Measurements from ENCODE around the gene PRDM16.

The PRDM16 gene

DNA sequence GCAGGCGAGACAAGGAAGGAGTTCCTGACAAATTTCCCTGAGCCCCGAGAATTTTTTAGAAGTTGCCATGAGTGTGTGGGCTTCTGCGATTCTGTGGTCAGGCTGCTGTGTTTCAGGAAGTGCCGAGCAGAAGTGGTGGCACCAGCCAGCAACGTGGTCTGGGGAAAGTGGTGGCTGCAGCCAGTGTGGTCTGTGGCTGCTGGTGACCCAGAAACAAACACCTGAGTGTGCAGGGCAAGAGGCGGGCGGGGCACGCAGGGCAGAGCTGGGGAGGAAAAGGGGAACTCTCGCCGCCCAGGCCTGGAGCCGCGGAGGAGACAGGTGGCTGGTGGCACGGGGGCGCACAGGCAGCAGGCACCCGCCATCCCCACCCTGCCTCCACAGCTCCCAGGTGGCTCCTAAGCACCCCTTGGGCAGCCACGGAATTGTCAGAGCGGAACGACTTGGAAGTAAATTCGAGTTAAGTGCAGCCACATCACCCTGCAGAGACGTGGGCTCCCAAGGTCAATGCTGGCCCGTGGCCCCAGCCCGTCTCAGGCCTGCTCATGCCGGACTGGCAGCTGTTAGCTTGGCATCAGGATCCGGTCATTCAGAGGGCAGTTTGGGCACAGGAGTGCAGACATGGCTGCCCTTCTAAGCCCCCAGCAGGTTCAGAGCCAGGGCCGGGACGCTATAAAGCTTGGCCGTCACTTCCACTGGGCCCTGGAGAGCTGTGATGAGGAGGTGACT lies 25.1 kb downstream of the PRDM16 start:
- H3K36me3 ChIP-seq (ENCODE audit: control insufficient read depth in 2 of 2, insufficient read depth in 2 of 2, low read length in 2 of 2), result no peaks in the 10 kb centered on the region
- no peaks in the 10 kb centered on the region for H3K27me3 ChIP-seq (ENCODE audit: control insufficient read depth in 2 of 2, insufficient read depth in 2 of 2, low read length in 2 of 2)
- H3K9me3 ChIP-seq (ENCODE audit: control insufficient read depth in 2 of 2, low read length in 2 of 2), result no peaks in the 10 kb centered on the region
- H3K4me3 ChIP-seq (ENCODE audit: low read length in 2 of 2), result no peak overlapping the region
- H3K9ac ChIP-seq (ENCODE audit: low read depth in 1 of 2, low read length in 2 of 2), result no peak overlapping the region
- H3K27ac ChIP-seq (ENCODE audit: low read depth in 2 of 2, low read length in 2 of 2), result no peak overlapping the region
- no peaks in the 10 kb centered on the region for H3K4me1 ChIP-seq (ENCODE audit: control insufficient read depth in 2 of 2, insufficient read depth in 2 of 2, low read length in 2 of 2)

DNA sequence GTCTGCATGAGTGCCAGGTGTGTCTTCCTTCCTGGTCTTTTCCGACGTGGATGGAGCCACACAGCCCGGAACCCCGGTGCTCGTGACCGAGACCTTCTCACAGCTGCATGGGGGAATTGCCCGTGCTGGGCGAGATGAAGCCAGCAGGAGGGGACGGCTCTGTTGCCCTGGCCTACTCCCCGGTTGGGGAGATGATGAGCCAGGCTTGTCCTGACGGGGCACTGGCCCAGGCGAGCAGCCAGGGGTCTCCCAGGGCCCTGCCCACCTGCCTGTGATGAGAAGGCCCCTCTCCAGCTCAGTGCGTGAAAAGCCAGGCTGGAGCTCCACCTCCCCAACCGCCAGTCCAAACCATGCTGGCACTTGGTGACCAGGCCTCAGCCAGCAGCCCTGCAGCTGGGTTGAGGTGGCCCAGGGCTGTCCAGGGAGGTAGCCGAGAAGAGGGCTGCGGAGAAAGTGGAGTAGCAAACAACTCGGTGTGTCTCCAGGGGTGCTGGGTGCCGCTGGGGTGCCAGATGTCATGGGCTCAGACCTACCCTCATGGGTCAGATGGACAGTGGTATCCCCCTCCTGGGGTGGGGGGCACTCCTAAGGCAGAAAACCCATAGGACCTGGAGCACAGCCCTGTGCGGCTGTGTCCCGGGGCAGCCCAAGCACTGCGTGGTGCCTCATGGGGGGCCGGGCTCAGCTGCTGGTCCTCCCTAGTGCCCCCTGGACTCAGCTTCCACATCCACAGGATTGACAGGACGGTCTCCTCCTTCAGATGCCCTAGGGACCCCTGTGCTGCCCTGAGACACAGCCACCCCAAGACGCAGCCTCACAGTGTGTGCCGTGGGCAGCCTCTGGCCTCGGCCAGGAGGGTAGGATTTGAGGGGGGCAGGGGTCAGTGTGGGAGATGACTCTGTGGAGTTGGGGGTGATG lies 26.1 kb downstream of the PRDM16 start:
- H3K27ac ChIP-seq (ENCODE audit: low read depth in 2 of 2, low read length in 2 of 2), result no peak overlapping the region

DNA sequence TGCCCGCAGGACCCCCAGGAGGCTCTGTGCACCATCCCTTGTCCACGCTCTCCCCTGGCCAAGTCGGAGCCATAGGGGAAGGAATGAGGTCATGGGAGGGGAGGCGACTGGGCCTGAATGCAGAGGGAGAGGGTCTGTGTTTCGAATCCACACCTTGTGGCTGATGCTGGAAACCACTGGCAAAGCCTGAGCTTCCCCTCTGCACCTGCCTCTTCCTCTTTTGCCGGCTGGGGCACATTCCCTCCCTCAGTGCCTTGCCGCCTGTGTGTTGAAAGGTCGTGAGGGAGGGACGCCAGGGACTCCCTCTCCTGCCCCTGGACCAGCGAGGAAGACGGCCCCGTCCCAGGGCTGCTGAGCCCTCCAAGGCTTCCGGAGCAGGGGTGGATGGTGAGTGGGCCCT lies 27.3 kb downstream of the PRDM16 start:
- H3K36me3 ChIP-seq (ENCODE audit: control insufficient read depth in 2 of 2, insufficient read depth in 2 of 2, low read length in 2 of 2), result no peaks in the 10 kb centered on the region
- no peaks in the 10 kb centered on the region for H3K9me3 ChIP-seq (ENCODE audit: control insufficient read depth in 2 of 2, low read length in 2 of 2)
- no peaks in the 10 kb centered on the region for H3K4me1 ChIP-seq (ENCODE audit: control insufficient read depth in 2 of 2, insufficient read depth in 2 of 2, low read length in 2 of 2)
- no peak overlapping the region for H3K4me3 ChIP-seq (ENCODE audit: low read length in 2 of 2)
- H3K27ac ChIP-seq (ENCODE audit: low read depth in 2 of 2, low read length in 2 of 2), result no peak overlapping the region
- no peaks in the 10 kb centered on the region for H3K27me3 ChIP-seq (ENCODE audit: control insufficient read depth in 2 of 2, insufficient read depth in 2 of 2, low read length in 2 of 2)
- no peak overlapping the region for H3K9ac ChIP-seq (ENCODE audit: low read depth in 1 of 2, low read length in 2 of 2)

More for the DNA sequence above, 26.1 kb downstream of the PRDM16 start:
- no peaks in the 10 kb centered on the region for H3K36me3 ChIP-seq (ENCODE audit: control insufficient read depth in 2 of 2, insufficient read depth in 2 of 2, low read length in 2 of 2)
- H3K4me3 ChIP-seq (ENCODE audit: low read length in 2 of 2), result no peak overlapping the region
- no peak overlapping the region for H3K9ac ChIP-seq (ENCODE audit: low read depth in 1 of 2, low read length in 2 of 2)
- H3K4me1 ChIP-seq (ENCODE audit: control insufficient read depth in 2 of 2, insufficient read depth in 2 of 2, low read length in 2 of 2), result no peaks in the 10 kb centered on the region
- no peaks in the 10 kb centered on the region for H3K27me3 ChIP-seq (ENCODE audit: control insufficient read depth in 2 of 2, insufficient read depth in 2 of 2, low read length in 2 of 2)
- no peaks in the 10 kb centered on the region for H3K9me3 ChIP-seq (ENCODE audit: control insufficient read depth in 2 of 2, low read length in 2 of 2)

DNA sequence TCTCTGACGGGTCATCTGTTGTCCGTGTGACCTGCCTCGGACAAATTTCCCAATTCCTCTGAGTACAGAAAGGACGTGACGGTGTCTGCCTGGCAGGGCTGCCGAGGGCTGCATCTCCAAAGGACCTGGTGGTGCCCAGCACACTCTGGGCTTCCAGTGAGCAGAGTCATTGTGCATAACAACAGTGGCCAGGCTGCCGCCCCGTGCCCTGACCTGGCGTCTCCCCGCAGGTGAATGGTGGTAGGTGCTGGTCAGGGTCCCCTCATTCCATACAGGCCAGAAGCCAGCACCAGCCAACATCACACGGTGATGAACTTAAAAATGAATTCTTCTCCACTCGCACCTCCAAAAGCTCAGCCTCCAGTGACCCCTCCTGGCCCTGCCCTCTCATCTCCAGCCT lies 28.2 kb downstream of the PRDM16 start:
- H3K4me3 ChIP-seq (ENCODE audit: low read length in 2 of 2), result no peak overlapping the region
- H3K27ac ChIP-seq (ENCODE audit: low read depth in 2 of 2, low read length in 2 of 2), result no peak overlapping the region
- H3K36me3 ChIP-seq (ENCODE audit: control insufficient read depth in 2 of 2, insufficient read depth in 2 of 2, low read length in 2 of 2), result no peaks in the 10 kb centered on the region
- H3K4me1 ChIP-seq (ENCODE audit: control insufficient read depth in 2 of 2, insufficient read depth in 2 of 2, low read length in 2 of 2), result no peaks in the 10 kb centered on the region
- H3K9me3 ChIP-seq (ENCODE audit: control insufficient read depth in 2 of 2, low read length in 2 of 2), result no peaks in the 10 kb centered on the region
- H3K27me3 ChIP-seq (ENCODE audit: control insufficient read depth in 2 of 2, insufficient read depth in 2 of 2, low read length in 2 of 2), result no peaks in the 10 kb centered on the region
- H3K9ac ChIP-seq (ENCODE audit: low read depth in 1 of 2, low read length in 2 of 2), result no peak overlapping the region

DNA sequence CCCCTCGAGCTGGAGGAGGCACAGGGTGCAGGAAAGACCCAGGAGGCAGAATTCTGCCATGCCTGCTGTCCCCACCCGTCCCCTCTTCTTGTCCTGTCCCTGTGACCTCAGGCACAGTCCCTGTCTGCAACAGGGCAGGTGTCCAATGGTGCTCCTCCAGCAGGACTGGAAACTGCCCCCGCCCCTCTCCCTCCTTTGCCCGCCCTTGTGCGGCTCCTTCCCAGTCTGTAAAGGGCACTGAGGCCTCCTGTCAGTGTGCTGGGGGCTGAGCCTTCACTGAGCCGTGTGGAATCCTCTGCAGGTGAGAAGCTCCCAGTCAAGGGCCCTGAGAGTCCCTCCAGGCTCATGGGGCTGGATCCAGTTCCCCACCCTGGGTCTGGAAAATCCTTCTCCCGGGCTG lies 28.9 kb downstream of the PRDM16 start:
- H3K4me3 ChIP-seq (ENCODE audit: low read length in 2 of 2), result no peak overlapping the region
- H3K36me3 ChIP-seq (ENCODE audit: control insufficient read depth in 2 of 2, insufficient read depth in 2 of 2, low read length in 2 of 2), result no peaks in the 10 kb centered on the region
- H3K27me3 ChIP-seq (ENCODE audit: control insufficient read depth in 2 of 2, insufficient read depth in 2 of 2, low read length in 2 of 2), result no peaks in the 10 kb centered on the region
- H3K27ac ChIP-seq (ENCODE audit: low read depth in 2 of 2, low read length in 2 of 2), result no peak overlapping the region
- H3K9me3 ChIP-seq (ENCODE audit: control insufficient read depth in 2 of 2, low read length in 2 of 2), result no peaks in the 10 kb centered on the region
- H3K4me1 ChIP-seq (ENCODE audit: control insufficient read depth in 2 of 2, insufficient read depth in 2 of 2, low read length in 2 of 2), result no peaks in the 10 kb centered on the region
- no peak overlapping the region for H3K9ac ChIP-seq (ENCODE audit: low read depth in 1 of 2, low read length in 2 of 2)

DNA sequence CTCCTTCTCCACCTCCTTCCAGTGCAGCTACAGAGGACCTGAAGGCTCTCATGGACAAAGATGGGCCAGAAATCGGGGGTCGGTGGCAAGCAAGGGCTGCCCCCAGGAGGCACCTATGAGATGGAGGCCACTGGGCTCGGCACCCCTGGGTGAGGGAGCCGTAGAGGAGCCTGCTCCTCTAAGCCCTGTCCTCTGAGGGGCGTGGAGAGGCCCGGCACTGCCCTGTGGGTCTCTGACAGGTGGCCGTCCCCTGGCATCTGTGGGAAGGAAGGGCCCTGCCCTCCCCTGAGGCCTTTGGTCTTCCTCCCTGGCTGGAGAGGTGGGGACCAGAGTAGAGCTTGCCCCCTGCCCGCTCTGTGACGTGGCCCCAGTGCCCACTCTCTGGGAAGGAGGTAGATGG lies 30.9 kb downstream of the PRDM16 start:
- H3K9ac ChIP-seq (ENCODE audit: low read depth in 1 of 2, low read length in 2 of 2), result no peak overlapping the region
- no peak overlapping the region for H3K4me3 ChIP-seq (ENCODE audit: low read length in 2 of 2)
- no peaks in the 10 kb centered on the region for H3K4me1 ChIP-seq (ENCODE audit: control insufficient read depth in 2 of 2, insufficient read depth in 2 of 2, low read length in 2 of 2)
- no peaks in the 10 kb centered on the region for H3K27me3 ChIP-seq (ENCODE audit: control insufficient read depth in 2 of 2, insufficient read depth in 2 of 2, low read length in 2 of 2)
- H3K9me3 ChIP-seq (ENCODE audit: control insufficient read depth in 2 of 2, low read length in 2 of 2), result no peaks in the 10 kb centered on the region
- no peak overlapping the region for H3K27ac ChIP-seq (ENCODE audit: low read depth in 2 of 2, low read length in 2 of 2)
- H3K36me3 ChIP-seq (ENCODE audit: control insufficient read depth in 2 of 2, insufficient read depth in 2 of 2, low read length in 2 of 2), result no peaks in the 10 kb centered on the region

DNA sequence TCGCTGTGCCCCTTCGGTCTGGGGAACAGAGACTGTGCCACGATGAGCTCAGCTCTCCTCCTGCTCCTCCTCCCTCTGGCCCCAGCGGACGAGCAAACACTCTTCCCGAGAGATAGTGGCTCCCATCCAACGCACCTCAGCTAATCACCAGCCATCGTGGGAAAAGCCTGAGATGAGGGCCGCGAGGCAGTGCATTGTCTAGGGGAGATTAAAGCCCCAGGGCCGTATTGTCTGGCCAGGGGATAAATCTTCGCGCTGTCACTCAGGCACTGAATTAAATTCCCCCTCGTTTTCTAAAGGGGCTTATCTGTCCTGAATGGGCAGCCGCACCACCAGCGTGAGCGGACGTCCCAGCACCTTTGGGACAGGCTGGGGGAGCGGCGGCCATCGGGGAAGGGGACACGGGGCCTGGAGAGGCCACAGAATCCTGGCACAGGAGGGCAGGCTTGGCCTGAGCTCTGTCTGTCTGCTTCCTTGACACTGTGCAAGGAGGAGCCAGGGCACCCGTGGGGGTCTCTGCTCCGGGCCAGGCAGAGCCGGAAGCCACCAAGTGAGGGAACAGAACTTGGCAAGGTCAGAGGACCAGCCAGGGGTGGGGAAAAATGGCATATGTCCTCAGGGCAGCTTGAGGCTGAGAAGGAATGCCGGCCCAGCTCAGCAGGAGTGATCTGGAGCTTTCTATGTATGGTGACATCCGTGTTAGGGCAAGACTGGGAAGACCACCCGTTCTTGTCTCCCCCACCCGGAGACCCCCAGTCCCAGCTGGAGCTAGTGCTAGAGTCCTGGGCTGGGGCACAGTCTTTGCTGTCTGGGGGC lies 32.3 kb downstream of the PRDM16 start:
- no peaks in the 10 kb centered on the region for H3K4me1 ChIP-seq (ENCODE audit: control insufficient read depth in 2 of 2, insufficient read depth in 2 of 2, low read length in 2 of 2)
- no peak overlapping the region for H3K27ac ChIP-seq (ENCODE audit: low read depth in 2 of 2, low read length in 2 of 2)
- no peak overlapping the region for H3K4me3 ChIP-seq (ENCODE audit: low read length in 2 of 2)
- H3K36me3 ChIP-seq (ENCODE audit: control insufficient read depth in 2 of 2, insufficient read depth in 2 of 2, low read length in 2 of 2), result no peaks in the 10 kb centered on the region
- H3K9me3 ChIP-seq (ENCODE audit: control insufficient read depth in 2 of 2, low read length in 2 of 2), result no peaks in the 10 kb centered on the region
- H3K9ac ChIP-seq (ENCODE audit: low read depth in 1 of 2, low read length in 2 of 2), result no peak overlapping the region
- no peaks in the 10 kb centered on the region for H3K27me3 ChIP-seq (ENCODE audit: control insufficient read depth in 2 of 2, insufficient read depth in 2 of 2, low read length in 2 of 2)

DNA sequence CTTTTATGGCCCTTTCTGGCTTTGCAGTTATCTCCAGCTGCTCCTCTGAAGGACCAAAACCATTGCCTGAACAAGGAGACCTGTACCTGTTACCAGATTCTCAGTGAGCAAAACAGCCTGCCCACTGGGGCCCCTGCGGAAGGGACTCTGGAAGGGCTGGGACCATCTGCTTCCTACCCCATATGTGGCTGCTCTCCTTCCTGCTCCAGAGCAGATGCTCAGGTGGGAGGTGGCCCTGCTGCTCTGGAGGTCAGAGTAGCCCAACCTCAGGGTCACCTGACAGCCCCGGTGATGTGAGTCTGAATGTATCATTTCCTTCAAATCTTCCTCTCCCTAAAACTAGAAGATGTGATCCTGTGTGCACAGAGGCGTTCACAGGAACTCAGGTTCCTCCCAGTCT lies 33.6 kb downstream of the PRDM16 start:
- no peak overlapping the region for H3K9ac ChIP-seq (ENCODE audit: low read depth in 1 of 2, low read length in 2 of 2)
- no peaks in the 10 kb centered on the region for H3K27me3 ChIP-seq (ENCODE audit: control insufficient read depth in 2 of 2, insufficient read depth in 2 of 2, low read length in 2 of 2)
- no peaks in the 10 kb centered on the region for H3K9me3 ChIP-seq (ENCODE audit: control insufficient read depth in 2 of 2, low read length in 2 of 2)
- no peaks in the 10 kb centered on the region for H3K36me3 ChIP-seq (ENCODE audit: control insufficient read depth in 2 of 2, insufficient read depth in 2 of 2, low read length in 2 of 2)
- H3K4me1 ChIP-seq (ENCODE audit: control insufficient read depth in 2 of 2, insufficient read depth in 2 of 2, low read length in 2 of 2), result no peaks in the 10 kb centered on the region
- H3K27ac ChIP-seq (ENCODE audit: low read depth in 2 of 2, low read length in 2 of 2), result no peak overlapping the region
- H3K4me3 ChIP-seq (ENCODE audit: low read length in 2 of 2), result no peak overlapping the region

DNA sequence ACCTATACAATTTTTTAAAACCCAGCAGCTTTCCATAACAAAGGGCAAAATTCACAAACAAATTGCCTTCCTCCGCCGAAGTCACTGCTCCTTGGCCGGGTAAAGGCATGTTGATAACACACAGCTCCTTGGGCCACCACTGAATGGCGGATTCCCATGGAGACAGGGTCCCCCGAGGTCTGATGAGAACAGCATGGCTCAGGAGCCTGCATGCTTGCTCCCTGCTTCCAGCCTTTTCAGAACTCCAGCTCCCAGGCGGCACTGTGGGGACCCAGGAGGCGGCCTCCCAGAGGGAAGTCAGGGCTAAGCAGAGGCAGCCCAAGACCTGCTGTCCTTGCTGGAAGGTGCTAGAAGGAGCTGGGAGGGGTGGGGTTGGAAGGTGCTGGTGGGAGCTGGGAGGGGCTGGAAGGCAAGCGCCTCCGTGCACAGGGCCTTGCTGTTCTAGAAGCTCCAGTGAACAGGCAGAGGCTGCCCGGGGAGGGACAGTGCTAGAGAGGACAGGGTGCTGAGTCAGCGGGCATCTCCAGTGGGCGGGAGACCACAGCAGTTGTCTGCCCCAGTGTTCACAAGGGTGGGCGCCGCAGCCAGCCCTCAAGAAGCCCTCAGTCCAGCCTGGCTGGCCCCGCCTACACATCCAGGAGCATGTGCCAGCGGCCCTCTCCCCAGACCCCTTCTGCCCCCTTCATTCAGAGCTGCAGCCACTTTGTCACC lies 35.1 kb downstream of the PRDM16 start:
- no peak overlapping the region for H3K27ac ChIP-seq (ENCODE audit: low read depth in 2 of 2, low read length in 2 of 2)
- H3K27me3 ChIP-seq (ENCODE audit: control insufficient read depth in 2 of 2, insufficient read depth in 2 of 2, low read length in 2 of 2), result no peaks in the 10 kb centered on the region
- no peak overlapping the region for H3K4me3 ChIP-seq (ENCODE audit: low read length in 2 of 2)
- H3K4me1 ChIP-seq (ENCODE audit: control insufficient read depth in 2 of 2, insufficient read depth in 2 of 2, low read length in 2 of 2), result no peaks in the 10 kb centered on the region
- no peaks in the 10 kb centered on the region for H3K36me3 ChIP-seq (ENCODE audit: control insufficient read depth in 2 of 2, insufficient read depth in 2 of 2, low read length in 2 of 2)
- no peak overlapping the region for H3K9ac ChIP-seq (ENCODE audit: low read depth in 1 of 2, low read length in 2 of 2)
- H3K9me3 ChIP-seq (ENCODE audit: control insufficient read depth in 2 of 2, low read length in 2 of 2), result no peaks in the 10 kb centered on the region

Measured in mucosa of rectum (tissue), 2 donors.